GM12865 (cell line): ENCODE results near the gene MAPKAPK3.

Experiments
- DNase-seq: peaks from one replicate; pipeline ENCODE4 v3.0.0; 2010; ENCODE audit warnings: low read depth
- H3K4me3 ChIP-seq: 2 replicates; pipeline ENCODE4 v1.5.1; 2011; ENCODE audit warnings: mild to moderate bottlenecking, low read depth, low read length, control low read depth
- TF ChIP-seq, protein P1 (sequence below): IDR thresholded peaks from 2 replicates; pipeline ENCODE4 v1.5.1; 2011; ENCODE audit warnings: low read length, control low read depth, low read depth, inconsistent platforms; ENCODE audit not compliant: insufficient read depth; ENCODE audit errors: missing control alignments

MAPKAPK3 gene

GRCh38 chr3:50599716-50600118, 17.2 kb upstream of the MAPKAPK3 start:
- no peak for DNase-seq
- H3K4me3 ChIP-seq, result no peak overlapping the region
- TF ChIP-seq, protein P1, sequence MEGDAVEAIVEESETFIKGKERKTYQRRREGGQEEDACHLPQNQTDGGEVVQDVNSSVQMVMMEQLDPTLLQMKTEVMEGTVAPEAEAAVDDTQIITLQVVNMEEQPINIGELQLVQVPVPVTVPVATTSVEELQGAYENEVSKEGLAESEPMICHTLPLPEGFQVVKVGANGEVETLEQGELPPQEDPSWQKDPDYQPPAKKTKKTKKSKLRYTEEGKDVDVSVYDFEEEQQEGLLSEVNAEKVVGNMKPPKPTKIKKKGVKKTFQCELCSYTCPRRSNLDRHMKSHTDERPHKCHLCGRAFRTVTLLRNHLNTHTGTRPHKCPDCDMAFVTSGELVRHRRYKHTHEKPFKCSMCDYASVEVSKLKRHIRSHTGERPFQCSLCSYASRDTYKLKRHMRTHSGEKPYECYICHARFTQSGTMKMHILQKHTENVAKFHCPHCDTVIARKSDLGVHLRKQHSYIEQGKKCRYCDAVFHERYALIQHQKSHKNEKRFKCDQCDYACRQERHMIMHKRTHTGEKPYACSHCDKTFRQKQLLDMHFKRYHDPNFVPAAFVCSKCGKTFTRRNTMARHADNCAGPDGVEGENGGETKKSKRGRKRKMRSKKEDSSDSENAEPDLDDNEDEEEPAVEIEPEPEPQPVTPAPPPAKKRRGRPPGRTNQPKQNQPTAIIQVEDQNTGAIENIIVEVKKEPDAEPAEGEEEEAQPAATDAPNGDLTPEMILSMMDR, result no peak

DNA sequence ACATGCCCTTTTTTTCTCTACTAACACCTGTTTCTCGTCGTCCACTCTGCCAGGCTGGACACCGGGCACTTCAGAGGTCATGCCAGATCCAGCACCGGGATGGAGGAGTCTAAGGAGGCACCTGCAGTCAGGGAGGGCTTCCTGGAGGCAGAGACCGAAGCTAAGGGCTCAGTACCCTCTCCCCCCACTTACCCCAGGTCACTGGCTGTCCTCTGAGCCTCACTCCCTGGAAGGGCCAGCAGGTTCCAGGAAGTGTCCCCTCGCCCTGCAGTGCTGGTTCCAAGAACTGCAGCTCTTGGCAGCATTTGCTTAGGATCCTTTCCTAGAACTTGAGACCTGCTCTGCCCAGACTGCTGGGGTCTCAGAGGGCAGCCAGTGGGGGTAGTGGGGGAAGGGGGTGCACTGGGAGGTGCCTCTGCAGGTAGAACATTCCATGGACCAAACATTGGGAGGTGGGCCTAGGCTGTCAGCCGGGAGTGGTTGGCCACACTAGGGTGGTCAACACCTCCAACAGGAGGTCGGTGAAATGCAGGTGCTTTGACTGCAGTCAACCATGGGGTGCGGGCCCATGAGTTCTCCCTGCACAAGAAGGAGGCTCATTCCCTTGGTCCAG, 16.7 kb upstream of the MAPKAPK3 start:
- H3K4me3 ChIP-seq, result no peak overlapping the region
- TF ChIP-seq, protein P1, result no peak
- DNase-seq, result no peak

DNA sequence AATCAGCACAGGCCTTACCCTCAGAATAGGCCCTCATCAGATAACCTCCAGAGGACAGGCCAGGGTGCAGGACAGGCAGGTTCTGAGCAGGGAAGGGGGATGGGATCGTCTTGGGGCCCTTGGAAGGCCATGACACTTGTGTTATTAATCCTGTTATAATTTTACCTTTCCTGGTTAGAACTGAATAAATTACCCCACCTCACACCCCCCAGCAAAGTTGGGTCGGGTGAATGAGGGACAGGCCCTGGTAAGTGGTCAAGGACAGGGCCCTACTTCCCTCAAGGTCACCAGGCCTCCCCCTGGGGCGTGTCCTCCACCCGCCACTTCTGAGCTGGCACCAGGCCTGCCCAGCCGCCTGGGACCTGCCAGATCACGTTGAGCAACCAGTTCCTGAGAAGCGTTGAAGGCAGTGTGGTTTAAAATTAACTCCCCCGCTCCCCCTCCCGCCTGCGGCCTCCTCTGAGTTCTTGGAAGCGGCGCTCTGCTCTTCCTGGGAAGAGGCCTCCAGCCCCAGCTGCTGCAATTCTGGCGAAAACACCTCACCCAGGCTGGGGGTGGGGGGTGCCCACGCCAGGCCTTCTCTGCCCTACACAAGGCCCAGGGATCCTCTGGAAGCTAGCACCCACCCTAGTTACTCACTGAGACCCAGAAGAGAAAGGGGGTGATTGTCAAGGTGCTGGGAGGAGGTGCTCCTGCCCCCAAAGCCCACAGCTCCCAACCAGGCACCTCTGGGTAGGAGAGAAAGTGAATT, 15.9 kb upstream of the MAPKAPK3 start:
- no peak overlapping the region for H3K4me3 ChIP-seq
- no peak for DNase-seq
- TF ChIP-seq, protein P1, result no peak

DNA sequence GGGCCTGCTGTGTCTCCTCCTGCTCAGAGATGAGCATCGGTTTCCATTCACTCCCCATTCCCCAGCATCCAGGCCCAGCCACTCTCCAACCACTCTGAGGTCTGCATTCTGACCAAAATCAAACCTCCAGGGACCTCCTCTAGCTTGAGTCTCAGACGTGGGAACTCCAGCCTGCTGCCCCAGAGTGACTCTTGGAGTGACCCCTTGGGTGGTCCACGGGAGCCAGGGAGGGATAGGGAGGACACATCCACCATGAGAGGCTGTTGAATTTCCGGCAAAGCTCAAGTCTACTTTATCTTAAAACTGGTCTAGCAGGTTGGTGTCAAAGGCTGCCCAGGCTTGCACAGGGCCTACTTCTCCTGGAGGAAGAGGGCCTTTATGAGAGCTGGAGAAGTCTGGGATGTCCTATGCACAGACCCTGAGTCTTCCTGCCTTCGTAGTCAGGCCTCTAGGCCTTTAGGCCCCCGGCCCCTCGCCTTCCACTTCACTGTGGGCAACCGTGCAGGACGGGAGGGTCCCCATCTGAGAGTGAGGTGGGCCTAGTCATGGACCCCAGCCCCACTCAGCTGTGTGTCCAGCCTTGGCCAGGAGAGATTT, 14.3 kb upstream of the MAPKAPK3 start:
- TF ChIP-seq, protein P1, result no peak
- DNase-seq, result no peak
- H3K4me3 ChIP-seq, result no peak overlapping the region

- no peak overlapping the region for H3K4me3 ChIP-seq
- DNase-seq, result no peak
- TF ChIP-seq, protein P1, result no peak
Measured at GRCh38 chr3:50603261-50604109, 13.5 kb upstream of the MAPKAPK3 start.

- H3K4me3 ChIP-seq, result no peak overlapping the region
- DNase-seq, result no peak
Measured at GRCh38 chr3:50604110-50604621, 12.8 kb upstream of the MAPKAPK3 start.

More at GRCh38 chr3:50604110-50604621, 12.8 kb upstream of the MAPKAPK3 start:
- TF ChIP-seq, protein P1, result no peak
